PC-9 (cell line): Measurements from ENCODE around the gene PRKG1.

Experiments
- CTCF ChIP-seq: fragments of 200-600 bp; sonication (generic); conservative IDR thresholded peaks from 2 replicates; pipeline ENCODE4 v1.6.1; 2017; ENCODE audit warnings: mixed run types, antibody characterized with exemption, mild to moderate bottlenecking, moderate library complexity
- EZH2 ChIP-seq: fragments of 200-600 bp; sonication (generic); IDR thresholded peaks from 2 replicates; pipeline ENCODE4 v1.8.0; 2017; ENCODE audit warnings: antibody characterized with exemption, low read depth

GRCh38 chr10:52019077-52019555 lies 944.8 kb downstream of the PRKG1 start:
- no peak for TF ChIP-seq EZH2
- no peak for TF ChIP-seq CTCF
